HEK293 (cell line): Measurements from ENCODE around the gene PIWIL1.

ENCODE experiments used
- ZBTB20 ChIP-seq: fragments of 450-650 bp; formaldehyde crosslinking; IDR thresholded peaks from 2 replicates; pipeline ENCODE4 v1.5.1; 2016; ENCODE audit warnings: missing biosample characterization, missing genetic modification characterization
- ZNF239 ChIP-seq: fragments of 450-650 bp; formaldehyde crosslinking; IDR thresholded peaks from 2 replicates; pipeline ENCODE4 v1.5.1; 2016; ENCODE audit warnings: missing biosample characterization, missing genetic modification characterization
- ZNF248 ChIP-seq: fragments of 450-650 bp; formaldehyde crosslinking; IDR thresholded peaks from 2 replicates; pipeline ENCODE4 v1.5.1; 2017; ENCODE audit warnings: missing biosample characterization, missing genetic modification characterization
- ZNF549 ChIP-seq: fragments of 450-650 bp; IDR thresholded peaks from 2 replicates; pipeline ENCODE4 v1.5.1; 2018; ENCODE audit warnings: missing biosample characterization, missing genetic modification characterization, mild to moderate bottlenecking, inconsistent platforms, moderate library complexity
- TF ChIP-seq, protein P1 (sequence below): fragments of 450-650 bp; formaldehyde crosslinking; IDR thresholded peaks from 2 replicates; pipeline ENCODE4 v1.5.1; 2016; ENCODE audit warnings: missing biosample characterization, missing genetic modification characterization
- TF ChIP-seq, protein P2 (sequence below): fragments of 450-650 bp; IDR thresholded peaks from 2 replicates; pipeline ENCODE4 v1.5.1; 2018; ENCODE audit warnings: missing biosample characterization, missing genetic modification characterization

DNA sequence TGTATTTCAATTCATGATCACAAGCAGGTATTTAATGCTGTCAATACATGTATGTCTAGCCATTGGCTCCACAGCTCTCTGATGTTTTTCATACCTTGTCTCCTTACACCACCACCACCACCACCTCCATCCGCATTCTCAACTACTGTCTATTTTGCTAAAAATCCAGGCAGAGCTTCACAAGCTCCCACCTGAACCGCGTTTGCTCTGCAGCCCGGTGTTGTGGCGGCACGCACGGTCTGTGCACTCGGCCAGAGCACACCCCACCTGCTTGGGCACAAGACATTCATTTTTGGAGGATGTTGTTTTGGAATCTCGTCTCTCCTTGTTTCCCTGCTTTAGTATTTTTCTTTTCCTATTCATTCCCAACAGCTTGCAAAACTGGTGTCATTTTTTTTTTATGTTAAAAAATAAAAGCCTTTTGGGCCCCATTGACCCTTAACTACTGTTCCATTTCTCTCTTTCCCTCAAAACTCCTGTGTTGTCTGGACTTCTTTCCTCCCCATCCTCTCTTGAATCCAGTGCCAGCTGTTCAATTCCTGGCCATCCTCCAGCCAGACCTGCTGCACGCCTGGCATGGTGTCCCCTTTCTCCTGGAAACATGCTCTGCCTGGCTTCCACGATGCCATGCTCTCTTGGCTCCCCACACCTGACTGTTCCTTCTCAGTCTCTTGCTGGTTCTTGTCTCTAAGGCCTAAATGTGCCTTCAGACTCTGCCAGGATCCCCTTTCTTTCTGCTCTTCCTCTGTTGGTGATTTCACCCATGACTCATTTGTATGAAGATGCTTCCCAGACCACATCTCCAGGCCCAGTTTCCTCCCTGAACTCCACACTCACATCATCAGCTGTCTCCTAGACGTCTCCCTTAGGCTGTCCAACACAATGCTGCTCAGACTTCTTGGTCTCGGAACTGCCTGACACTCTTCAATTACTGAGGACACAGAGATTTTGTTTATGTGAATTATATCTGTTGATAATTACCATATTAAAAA is 37.9 kb downstream of the PIWIL1 start:
- TF ChIP-seq, protein P1, sequence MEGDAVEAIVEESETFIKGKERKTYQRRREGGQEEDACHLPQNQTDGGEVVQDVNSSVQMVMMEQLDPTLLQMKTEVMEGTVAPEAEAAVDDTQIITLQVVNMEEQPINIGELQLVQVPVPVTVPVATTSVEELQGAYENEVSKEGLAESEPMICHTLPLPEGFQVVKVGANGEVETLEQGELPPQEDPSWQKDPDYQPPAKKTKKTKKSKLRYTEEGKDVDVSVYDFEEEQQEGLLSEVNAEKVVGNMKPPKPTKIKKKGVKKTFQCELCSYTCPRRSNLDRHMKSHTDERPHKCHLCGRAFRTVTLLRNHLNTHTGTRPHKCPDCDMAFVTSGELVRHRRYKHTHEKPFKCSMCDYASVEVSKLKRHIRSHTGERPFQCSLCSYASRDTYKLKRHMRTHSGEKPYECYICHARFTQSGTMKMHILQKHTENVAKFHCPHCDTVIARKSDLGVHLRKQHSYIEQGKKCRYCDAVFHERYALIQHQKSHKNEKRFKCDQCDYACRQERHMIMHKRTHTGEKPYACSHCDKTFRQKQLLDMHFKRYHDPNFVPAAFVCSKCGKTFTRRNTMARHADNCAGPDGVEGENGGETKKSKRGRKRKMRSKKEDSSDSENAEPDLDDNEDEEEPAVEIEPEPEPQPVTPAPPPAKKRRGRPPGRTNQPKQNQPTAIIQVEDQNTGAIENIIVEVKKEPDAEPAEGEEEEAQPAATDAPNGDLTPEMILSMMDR (tag by site-specific recombination) = no peak
- TF ChIP-seq ZNF549 (tag by site-specific recombination) (no peak), ZBTB20 (tag by site-specific recombination) (no peak), ZNF248 (tag by site-specific recombination) (no peak), ZNF239 (tag by site-specific recombination) (no peak)
- TF ChIP-seq, protein P2, sequence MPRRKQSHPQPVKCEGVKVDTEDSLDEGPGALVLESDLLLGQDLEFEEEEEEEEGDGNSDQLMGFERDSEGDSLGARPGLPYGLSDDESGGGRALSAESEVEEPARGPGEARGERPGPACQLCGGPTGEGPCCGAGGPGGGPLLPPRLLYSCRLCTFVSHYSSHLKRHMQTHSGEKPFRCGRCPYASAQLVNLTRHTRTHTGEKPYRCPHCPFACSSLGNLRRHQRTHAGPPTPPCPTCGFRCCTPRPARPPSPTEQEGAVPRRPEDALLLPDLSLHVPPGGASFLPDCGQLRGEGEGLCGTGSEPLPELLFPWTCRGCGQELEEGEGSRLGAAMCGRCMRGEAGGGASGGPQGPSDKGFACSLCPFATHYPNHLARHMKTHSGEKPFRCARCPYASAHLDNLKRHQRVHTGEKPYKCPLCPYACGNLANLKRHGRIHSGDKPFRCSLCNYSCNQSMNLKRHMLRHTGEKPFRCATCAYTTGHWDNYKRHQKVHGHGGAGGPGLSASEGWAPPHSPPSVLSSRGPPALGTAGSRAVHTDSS (tag by site-specific recombination) = no peak
